B cell (primary cell): ENCODE measurements around the gene KIAA0825. TPM values are rescaled to one million over a fixed set of nuclear protein-coding genes. Genes with fewer than 3 reads are reported as not detected.

Source experiments
- ATAC-seq: fragments of 200-7000 bp; cut with Tn5 transposase; one replicate; pipeline ENCODE4 v1.10.0; 2021; ENCODE audit warnings: low read depth, mild to moderate bottlenecking, moderate number of reproducible peaks, moderate library complexity
- CTCF ChIA-PET: fragments of 350-600 bp; sonication (Branson Sonifier 250); formaldehyde crosslinking; loops from one replicate; lab custom pipeline; 2021; ENCODE audit warnings: antibody characterized with exemption, inconsistent platforms; lab: Charles Lee
- POLR2A ChIA-PET: fragments of 350-600 bp; sonication (Branson Sonifier 250); formaldehyde crosslinking; loops from one replicate; lab custom pipeline; 2021; ENCODE audit warnings: antibody characterized with exemption; lab: Charles Lee
- DNase-seq: peaks from one replicate; pipeline ENCODE4 v3.0.0; 2013
- H2AFZ ChIP-seq: 2 replicates; pipeline ENCODE4 v1.6.1; 2012; ENCODE audit warnings: mild to moderate bottlenecking, low read depth, low read length; ENCODE audit not compliant: insufficient read depth, poor library complexity, severe bottlenecking
- H3K27ac ChIP-seq, 2 donors: 1 replicate in 1 of 2; 2 replicates in 1 of 2; pipeline ENCODE4 v1.5.1; 2012 to 2013; ENCODE audit warnings: low read length in 2 of 2, mild to moderate bottlenecking in 2 of 2, moderate library complexity in 1 of 2
- H3K27me3 ChIP-seq, 4 experiments: fragments of 200-600 bp in 1 of 4; sonication (generic) in 1 of 4; replicated peaks in 1 of 4; 1 replicate in 2 of 4; 2 replicates in 2 of 4; pipeline versions ENCODE4 v1.6.1 to v1.7.0; 2013 to 2016; ENCODE audit warnings: low read length in 3 of 4, mild to moderate bottlenecking in 2 of 4, mixed read lengths in 1 of 4, moderate library complexity in 1 of 4; ENCODE audit not compliant: insufficient read depth in 4 of 4, control insufficient read depth in 3 of 4; ENCODE audit errors: control extremely low read depth in 1 of 4
- H3K36me3 ChIP-seq, 2 experiments: replicated peaks in 1 of 2; 1 replicate in 1 of 2; 2 replicates in 1 of 2; pipeline versions ENCODE4 v1.6.1 to v1.7.1; 2013; ENCODE audit warnings: low read length in 1 of 2; ENCODE audit not compliant: insufficient read depth in 2 of 2, control insufficient read depth in 1 of 2; ENCODE audit errors: control extremely low read depth in 1 of 2, extremely low read depth in 1 of 2
- H3K4me1 ChIP-seq, 2 donors: fragments of 200-600 bp in 1 of 2; sonication (generic) in 1 of 2; 1 replicate in 1 of 2; 2 replicates in 1 of 2; pipeline versions ENCODE4 v1.5.1 to v1.6.1; 2013 to 2017; ENCODE audit warnings: low read length in 2 of 2; ENCODE audit not compliant: control insufficient read depth in 2 of 2, insufficient read depth in 2 of 2
- H3K4me2 ChIP-seq: replicated peaks from 2 replicates; pipeline ENCODE3; 2012; ENCODE audit warnings: mild to moderate bottlenecking, low read depth, low read length; ENCODE audit not compliant: poor library complexity, severe bottlenecking
- H3K4me3 ChIP-seq, 5 experiments: fragments of 200-600 bp in 1 of 5; sonication (generic) in 1 of 5; 1 replicate in 3 of 5; 2 replicates in 2 of 5; pipeline versions ENCODE4 v1.5.1 to v1.7.0; 2011 to 2016; ENCODE audit warnings: low read length in 4 of 5, mild to moderate bottlenecking in 4 of 5, low read depth in 2 of 5, control low read depth in 1 of 5, moderate library complexity in 1 of 5; ENCODE audit not compliant: insufficient read depth in 1 of 5; ENCODE audit errors: control extremely low read depth in 1 of 5, extremely low read depth in 1 of 5
- H3K79me2 ChIP-seq: fragments of 200-600 bp; sonication (generic); one replicate; pipeline ENCODE4 v1.6.0; 2016; ENCODE audit warnings: low read length; ENCODE audit not compliant: control insufficient read depth, insufficient read depth
- H3K9ac ChIP-seq: fragments of 200-600 bp; sonication (generic); 2 replicates; pipeline ENCODE4 v1.6.1; 2017; ENCODE audit warnings: mild to moderate bottlenecking, low read length, moderate library complexity
- H3K9me3 ChIP-seq, 3 donors: one replicate each; pipeline versions ENCODE4 v1.6.1 to v1.7.1; 2013; ENCODE audit warnings: low read length in 2 of 3; ENCODE audit not compliant: control insufficient read depth in 2 of 3, insufficient read depth in 1 of 3; ENCODE audit errors: control extremely low read depth in 1 of 3
- H4K20me1 ChIP-seq: 2 replicates; pipeline ENCODE4 v1.6.0; 2012; ENCODE audit warnings: mild to moderate bottlenecking, low read length; ENCODE audit not compliant: insufficient read depth, control insufficient read depth, poor library complexity, severe bottlenecking
- H3K27ac Mint-ChIP-seq: one replicate; pipeline ENCODE4 v1.8.0; 2021; ENCODE audit warnings: mixed read lengths
- H3K27me3 Mint-ChIP-seq: one replicate; pipeline ENCODE4 v1.8.0; 2021; ENCODE audit warnings: mixed read lengths
- H3K4me1 Mint-ChIP-seq: one replicate; pipeline ENCODE4 v1.8.0; 2021; ENCODE audit warnings: mixed read lengths
- H3K4me3 Mint-ChIP-seq: one replicate; pipeline ENCODE4 v1.8.0; 2021; ENCODE audit warnings: mixed read lengths
- H3K9me3 Mint-ChIP-seq: one replicate; pipeline ENCODE4 v1.8.0; 2022; ENCODE audit warnings: mixed read lengths; ENCODE audit not compliant: insufficient read depth
- CTCF ChIP-seq: fragments of 200-600 bp; IDR thresholded peaks from one replicate; pipeline ENCODE4 v1.8.0; 2022; ENCODE audit warnings: antibody characterized with exemption, mild to moderate bottlenecking
- EZH2 ChIP-seq: IDR thresholded peaks from 2 replicates; pipeline ENCODE4 v1.6.1; 2012; ENCODE audit warnings: borderline replicate concordance, low read depth, mild to moderate bottlenecking, moderate library complexity, low read length; ENCODE audit not compliant: insufficient read depth, poor library complexity, severe bottlenecking
- WGBS: methylation state at CpG from one replicate; pipeline ENCODE4 v1.1.5; 2013; ENCODE audit warnings: missing lambda C conversion rate; ENCODE audit not compliant: insufficient coverage; 5-methylcytosine and 5-hydroxymethylcytosine counted together
- intact Hi-C: fragments of 100-400 bp; cut with micrococcal nuclease; formaldehyde crosslinking; loops from one replicate; pipeline ENCODE4 v1.10.0; 2022
- polyA plus RNA-seq: library from polyadenylated mRNA; depleted of rRNA; stranded (reverse); fragments of >200 nt; gene quantifications from 2 replicates; pipeline ENCODE4 v1.2.3, GENCODE V29; 2012
- total RNA-seq, 2 donors: library from RNA; stranded (reverse); fragments of 120-200 nt in 1 of 2; gene quantifications; 1 replicate in 1 of 2; 2 replicates in 1 of 2; pipeline versions ENCODE4 v1.2.3 to v1.2.4, GENCODE V29; 2013 to 2022

Gene KIAA0825
- total and polyA plus RNA-seq, 2 donors (not counting 1 experiment from before 2014, with no cell fraction given), result 0.43 to 2.7 TPM

- CTCF ChIA-PET, result interaction anchor here (1.4 kb wide), 1 partner anchor 223 kb away, joined by 3 read pairs; no protein-coding TSS in a partner anchor
- no CpG with 5 or more reads among the region's 3 CpGs for WGBS
- Histone ChIP-seq H3K4me3 (no peak overlapping the region), H2AFZ (no peak overlapping the region), H3K4me2 (no peak overlapping the region), H4K20me1 (no peaks in the 10 kb centered on the region), H3K4me1 (no peaks in the 10 kb centered on the region), H3K27me3 (no peaks in the 10 kb centered on the region), H3K36me3 (no peaks in the 10 kb centered on the region), H3K9me3 (no peaks in the 10 kb centered on the region), H3K79me2 (no peaks in the 10 kb centered on the region), H3K27ac (no peak overlapping the region), H3K9ac (no peak overlapping the region)
- H3K27me3 Mint-ChIP-seq, result no peaks in the 10 kb centered on the region
- intact Hi-C loops, result no loop called here
- H3K4me3 Mint-ChIP-seq, result no peak overlapping the region
- POLR2A ChIA-PET, result no interaction called here
- no peak for DNase-seq
- no peak overlapping the region for H3K27ac Mint-ChIP-seq
- no peak for ATAC-seq
- no peaks in the 10 kb centered on the region for H3K4me1 Mint-ChIP-seq
- no peaks in the 10 kb centered on the region for H3K9me3 Mint-ChIP-seq
- no peak for TF ChIP-seq CTCF
- no peak for TF ChIP-seq EZH2
Measured at GRCh38 chr5:94517490-94518488, 100.6 kb downstream of the KIAA0825 start.

- Histone ChIP-seq H3K9ac (no peak overlapping the region), H4K20me1 (no peaks in the 10 kb centered on the region), H3K4me2 (no peak overlapping the region), H3K9me3 (no peaks in the 10 kb centered on the region), H3K4me1 (no peaks in the 10 kb centered on the region), H3K36me3 (no peaks in the 10 kb centered on the region), H3K4me3 (no peak overlapping the region), H3K27me3 (no peaks in the 10 kb centered on the region), H2AFZ (no peak overlapping the region), H3K79me2 (no peaks in the 10 kb centered on the region), H3K27ac (no peak overlapping the region)
- Mint-ChIP-seq H3K4me1 (no peaks in the 10 kb centered on the region), H3K27me3 (no peaks in the 10 kb centered on the region), H3K27ac (no peak overlapping the region), H3K9me3 (no peaks in the 10 kb centered on the region), H3K4me3 (no peak overlapping the region)
- no peak for ATAC-seq
- ChIA-PET CTCF (no interaction called here), POLR2A (no interaction called here)
- no peak for DNase-seq
- intact Hi-C loops, result no loop called here
- TF ChIP-seq CTCF (no peak), EZH2 (no peak)
- WGBS, result no CpG with 5 or more reads among the region's 5 CpGs
Measured at GRCh38 chr5:94516148-94516547, 102.3 kb downstream of the KIAA0825 start.
